Chondrocyte (in vitro differentiated cells): ENCODE results near the gene OSBPL2. TPM values are rescaled to one million over a fixed set of nuclear protein-coding genes. Genes with fewer than 3 reads are reported as not detected.

Source experiments
- DNase-seq: peaks from one replicate; pipeline ENCODE4 v3.0.0; 2021; ENCODE audit warnings: mixed read lengths, low spot score
- H3K27ac Mint-ChIP-seq: one replicate; pipeline ENCODE4 v1.8.0; 2021; ENCODE audit warnings: mild to moderate bottlenecking, moderate library complexity, mixed read lengths; ENCODE audit not compliant: unreplicated experiment
- H3K27me3 Mint-ChIP-seq: 2 replicates; pipeline ENCODE4 v1.8.0; 2021; ENCODE audit warnings: low read depth, mixed read lengths
- H3K36me3 Mint-ChIP-seq: 2 replicates; pipeline ENCODE4 v1.8.0; 2021; ENCODE audit warnings: low read depth, mixed read lengths
- H3K4me1 Mint-ChIP-seq: 2 replicates; pipeline ENCODE4 v1.8.0; 2021; ENCODE audit warnings: low read depth, mild to moderate bottlenecking, mixed read lengths
- H3K4me3 Mint-ChIP-seq: one replicate; pipeline ENCODE4 v1.8.0; 2021; ENCODE audit warnings: mild to moderate bottlenecking, moderate library complexity, mixed read lengths; ENCODE audit not compliant: unreplicated experiment
- H3K9me3 Mint-ChIP-seq: 2 replicates; pipeline ENCODE4 v1.8.0; 2021; ENCODE audit warnings: low read depth, mixed read lengths
- total RNA-seq: library from RNA; stranded (reverse); gene quantifications from 3 replicates; pipeline ENCODE4 v1.2.1, GENCODE V29; 2021
- TF ChIP-seq, protein P1 (sequence below): fragments of 200-600 bp; sonication (generic); IDR thresholded peaks from 2 replicates; pipeline ENCODE4 v1.5.0; 2021; ENCODE audit warnings: antibody characterized with exemption, mild to moderate bottlenecking, moderate library complexity

Gene OSBPL2
- total RNA-seq, 1 donor from 2014 or later: 48.3 TPM

DNA sequence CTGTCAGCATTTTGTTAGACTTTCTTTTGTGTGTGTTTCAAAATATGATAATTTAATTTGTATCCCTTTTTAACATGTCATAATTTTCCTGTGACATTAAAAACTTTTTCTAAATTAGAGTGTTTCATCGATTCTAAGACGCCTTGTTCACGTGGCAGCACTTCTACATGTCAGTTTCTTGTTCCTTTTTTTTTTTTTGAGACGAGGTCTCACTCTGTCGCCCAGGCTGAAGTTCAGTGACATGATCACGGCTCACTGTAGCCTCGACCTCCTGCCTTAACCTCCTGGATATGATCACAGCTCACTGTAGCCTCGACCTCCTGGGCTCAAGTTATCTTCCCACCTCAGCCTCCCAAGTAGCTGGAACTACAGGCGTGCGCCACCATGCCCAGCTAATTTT lies 36.9 kb downstream of the OSBPL2 start:
- no peaks in the 10 kb centered on the region for H3K4me1 Mint-ChIP-seq
- DNase-seq: no peak
- H3K4me3 Mint-ChIP-seq: no peak overlapping the region
- peaks cover 35% of the 10 kb centered on the region for H3K36me3 Mint-ChIP-seq
- TF ChIP-seq, protein P1, sequence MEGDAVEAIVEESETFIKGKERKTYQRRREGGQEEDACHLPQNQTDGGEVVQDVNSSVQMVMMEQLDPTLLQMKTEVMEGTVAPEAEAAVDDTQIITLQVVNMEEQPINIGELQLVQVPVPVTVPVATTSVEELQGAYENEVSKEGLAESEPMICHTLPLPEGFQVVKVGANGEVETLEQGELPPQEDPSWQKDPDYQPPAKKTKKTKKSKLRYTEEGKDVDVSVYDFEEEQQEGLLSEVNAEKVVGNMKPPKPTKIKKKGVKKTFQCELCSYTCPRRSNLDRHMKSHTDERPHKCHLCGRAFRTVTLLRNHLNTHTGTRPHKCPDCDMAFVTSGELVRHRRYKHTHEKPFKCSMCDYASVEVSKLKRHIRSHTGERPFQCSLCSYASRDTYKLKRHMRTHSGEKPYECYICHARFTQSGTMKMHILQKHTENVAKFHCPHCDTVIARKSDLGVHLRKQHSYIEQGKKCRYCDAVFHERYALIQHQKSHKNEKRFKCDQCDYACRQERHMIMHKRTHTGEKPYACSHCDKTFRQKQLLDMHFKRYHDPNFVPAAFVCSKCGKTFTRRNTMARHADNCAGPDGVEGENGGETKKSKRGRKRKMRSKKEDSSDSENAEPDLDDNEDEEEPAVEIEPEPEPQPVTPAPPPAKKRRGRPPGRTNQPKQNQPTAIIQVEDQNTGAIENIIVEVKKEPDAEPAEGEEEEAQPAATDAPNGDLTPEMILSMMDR: no peak
- H3K9me3 Mint-ChIP-seq: no peaks in the 10 kb centered on the region
- no peaks in the 10 kb centered on the region for H3K27me3 Mint-ChIP-seq
- no peak overlapping the region for H3K27ac Mint-ChIP-seq

- DNase-seq: no peak
- Mint-ChIP-seq H3K36me3 (peaks cover 40% of the 10 kb centered on the region), H3K9me3 (no peaks in the 10 kb centered on the region), H3K27ac (no peak overlapping the region), H3K4me3 (no peak overlapping the region), H3K4me1 (no peaks in the 10 kb centered on the region), H3K27me3 (no peaks in the 10 kb centered on the region)
- TF ChIP-seq, protein P1: no peak
Observed at GRCh38 chr20:62276439-62276838, 38.1 kb downstream of the OSBPL2 start.

DNA sequence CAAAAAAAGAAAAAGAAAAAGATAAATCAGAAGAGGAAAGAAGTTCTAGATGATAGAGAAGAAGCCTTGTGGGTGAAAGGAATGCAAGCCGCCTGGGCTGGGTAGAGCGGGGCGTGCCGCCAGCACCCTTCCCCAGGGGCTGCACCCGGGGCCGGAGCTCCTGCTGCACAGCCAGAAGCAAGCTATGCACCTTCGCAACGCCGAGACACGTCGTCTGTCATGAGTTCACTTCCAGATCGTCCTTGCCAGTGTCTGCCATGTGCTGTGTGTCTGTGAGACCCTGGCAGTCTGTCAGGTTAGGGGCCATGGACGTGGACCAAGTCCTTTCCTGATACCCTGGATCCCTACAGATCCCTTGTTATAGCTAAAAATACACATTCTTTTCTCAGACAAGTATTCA lies 38.9 kb downstream of the OSBPL2 start:
- Mint-ChIP-seq H3K36me3 (peaks cover 46% of the 10 kb centered on the region), H3K9me3 (no peaks in the 10 kb centered on the region), H3K27me3 (no peaks in the 10 kb centered on the region), H3K27ac (no peak overlapping the region), H3K4me1 (no peaks in the 10 kb centered on the region), H3K4me3 (no peak overlapping the region)
- TF ChIP-seq, protein P1: no peak
- no peak for DNase-seq

GRCh38 chr20:62280303-62280702 lies 42.0 kb downstream of the OSBPL2 start:
- DNase-seq: no peak
- H3K9me3 Mint-ChIP-seq: no peaks in the 10 kb centered on the region
- TF ChIP-seq, protein P1: no peak
- no peaks in the 10 kb centered on the region for H3K4me1 Mint-ChIP-seq
- no peak overlapping the region for H3K27ac Mint-ChIP-seq
- H3K4me3 Mint-ChIP-seq: no peak overlapping the region
- H3K36me3 Mint-ChIP-seq: peaks cover 33% of the 10 kb centered on the region
- no peaks in the 10 kb centered on the region for H3K27me3 Mint-ChIP-seq

GRCh38 chr20:62281161-62281933 lies 43.0 kb downstream of the OSBPL2 start:
- peaks cover 29% of the 10 kb centered on the region for H3K36me3 Mint-ChIP-seq
- no peaks in the 10 kb centered on the region for H3K27me3 Mint-ChIP-seq
- no peaks in the 10 kb centered on the region for H3K9me3 Mint-ChIP-seq
- no peak overlapping the region for H3K4me3 Mint-ChIP-seq
- no peaks in the 10 kb centered on the region for H3K4me1 Mint-ChIP-seq
- no peak for DNase-seq
- no peak overlapping the region for H3K27ac Mint-ChIP-seq
- TF ChIP-seq, protein P1: no peak
